ENCODE results near the gene STK32B. TPM values are rescaled to one million over a fixed set of nuclear protein-coding genes. Genes with fewer than 3 reads are reported as not detected.

Gene STK32B
- total and polyA plus RNA-seq, 9 of the 15 experiments (the other 6 are each of a cell fraction or from before 2014, with no cell fraction given): 0.03 to 0.20 (median 0.07) TPM; not detected in 2

DNA sequence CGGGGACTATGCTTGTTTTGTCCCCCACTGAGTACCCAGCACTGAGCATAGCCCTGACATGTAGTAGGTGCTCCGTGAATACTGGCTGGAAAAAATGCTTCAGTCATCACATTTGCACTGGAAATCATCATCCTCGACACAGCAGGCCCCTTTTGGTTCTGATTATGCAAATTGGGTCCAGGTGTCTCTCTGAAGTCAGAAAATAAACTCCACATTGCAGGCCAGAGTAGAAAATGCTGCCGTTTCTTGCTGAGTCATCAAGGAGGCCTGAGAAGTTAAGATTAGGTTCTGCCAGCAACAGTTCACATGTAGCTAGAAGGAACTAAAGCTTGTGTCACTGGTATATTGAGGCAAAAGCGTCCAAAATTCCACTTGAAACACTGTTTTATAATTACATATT is 15.0 kb upstream of the STK32B start (continued):
- TF ChIP-seq, protein P1, sequence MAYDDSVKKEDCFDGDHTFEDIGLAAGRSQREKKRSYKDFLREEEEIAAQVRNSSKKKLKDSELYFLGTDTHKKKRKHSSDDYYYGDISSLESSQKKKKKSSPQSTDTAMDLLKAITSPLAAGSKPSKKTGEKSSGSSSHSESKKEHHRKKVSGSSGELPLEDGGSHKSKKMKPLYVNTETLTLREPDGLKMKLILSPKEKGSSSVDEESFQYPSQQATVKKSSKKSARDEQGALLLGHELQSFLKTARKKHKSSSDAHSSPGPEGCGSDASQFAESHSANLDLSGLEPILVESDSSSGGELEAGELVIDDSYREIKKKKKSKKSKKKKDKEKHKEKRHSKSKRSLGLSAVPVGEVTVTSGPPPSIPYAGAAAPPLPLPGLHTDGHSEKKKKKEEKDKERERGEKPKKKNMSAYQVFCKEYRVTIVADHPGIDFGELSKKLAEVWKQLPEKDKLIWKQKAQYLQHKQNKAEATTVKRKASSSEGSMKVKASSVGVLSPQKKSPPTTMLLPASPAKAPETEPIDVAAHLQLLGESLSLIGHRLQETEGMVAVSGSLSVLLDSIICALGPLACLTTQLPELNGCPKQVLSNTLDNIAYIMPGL (CRISPR knock-in tag; IDR thresholded peaks at IDR 0.05): no peak
- TF ChIP-seq NUFIP1 (IDR thresholded peaks at IDR 0.05; ENCODE audit: partially characterized antibody) (no peak), CHD4 (IDR thresholded peaks at IDR 0.05; ENCODE audit: insufficient read depth, insufficient replicate concordance, low read depth, low read length, poor library complexity, severe bottlenecking) (no peak), PCBP1 (IDR thresholded peaks at IDR 0.05; ENCODE audit: low read depth, low read length, poor library complexity, severe bottlenecking) (no peak), TEAD2 (tag; IDR thresholded peaks at IDR 0.05) (no peak), ZNF146 (CRISPR knock-in tag; IDR thresholded peaks at IDR 0.05; ENCODE audit: unreplicated experiment) (no peak), ZC3H4 (CRISPR knock-in tag; IDR thresholded peaks at IDR 0.05; ENCODE audit: borderline replicate concordance) (no peak), SRSF9 (IDR thresholded peaks at IDR 0.05; ENCODE audit: borderline replicate concordance, low read depth, low read length) (no peak), POLR3G (IDR thresholded peaks at IDR 0.05; ENCODE audit: extremely low read depth, insufficient read length, insufficient replicate concordance) (no peak), ZBTB7A (IDR thresholded peaks at IDR 0.05; ENCODE audit: borderline replicate concordance, control insufficient read depth, low read depth, low read length) (no peak), NFIC (IDR thresholded peaks at IDR 0.05) (peak; percentile 80), SLC30A9 (CRISPR knock-in tag; IDR thresholded peaks at IDR 0.05) (no peak)
- TF ChIP-seq, protein P2, sequence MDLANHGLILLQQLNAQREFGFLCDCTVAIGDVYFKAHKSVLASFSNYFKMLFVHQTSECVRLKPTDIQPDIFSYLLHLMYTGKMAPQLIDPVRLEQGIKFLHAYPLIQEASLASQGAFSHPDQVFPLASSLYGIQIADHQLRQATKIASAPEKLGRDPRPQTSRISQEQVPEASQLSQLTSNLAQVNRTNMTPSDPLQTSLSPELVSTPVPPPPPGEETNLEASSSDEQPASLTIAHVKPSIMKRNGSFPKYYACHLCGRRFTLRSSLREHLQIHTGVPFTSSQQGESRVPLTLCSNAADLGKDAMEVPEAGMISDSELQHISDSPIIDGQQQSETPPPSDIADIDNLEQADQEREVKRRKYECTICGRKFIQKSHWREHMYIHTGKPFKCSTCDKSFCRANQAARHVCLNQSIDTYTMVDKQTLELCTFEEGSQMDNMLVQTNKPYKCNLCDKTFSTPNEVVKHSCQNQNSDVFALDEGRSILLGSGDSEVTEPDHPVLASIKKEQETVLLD (IDR thresholded peaks at IDR 0.05): no peak
- TF ChIP-seq, protein P3, sequence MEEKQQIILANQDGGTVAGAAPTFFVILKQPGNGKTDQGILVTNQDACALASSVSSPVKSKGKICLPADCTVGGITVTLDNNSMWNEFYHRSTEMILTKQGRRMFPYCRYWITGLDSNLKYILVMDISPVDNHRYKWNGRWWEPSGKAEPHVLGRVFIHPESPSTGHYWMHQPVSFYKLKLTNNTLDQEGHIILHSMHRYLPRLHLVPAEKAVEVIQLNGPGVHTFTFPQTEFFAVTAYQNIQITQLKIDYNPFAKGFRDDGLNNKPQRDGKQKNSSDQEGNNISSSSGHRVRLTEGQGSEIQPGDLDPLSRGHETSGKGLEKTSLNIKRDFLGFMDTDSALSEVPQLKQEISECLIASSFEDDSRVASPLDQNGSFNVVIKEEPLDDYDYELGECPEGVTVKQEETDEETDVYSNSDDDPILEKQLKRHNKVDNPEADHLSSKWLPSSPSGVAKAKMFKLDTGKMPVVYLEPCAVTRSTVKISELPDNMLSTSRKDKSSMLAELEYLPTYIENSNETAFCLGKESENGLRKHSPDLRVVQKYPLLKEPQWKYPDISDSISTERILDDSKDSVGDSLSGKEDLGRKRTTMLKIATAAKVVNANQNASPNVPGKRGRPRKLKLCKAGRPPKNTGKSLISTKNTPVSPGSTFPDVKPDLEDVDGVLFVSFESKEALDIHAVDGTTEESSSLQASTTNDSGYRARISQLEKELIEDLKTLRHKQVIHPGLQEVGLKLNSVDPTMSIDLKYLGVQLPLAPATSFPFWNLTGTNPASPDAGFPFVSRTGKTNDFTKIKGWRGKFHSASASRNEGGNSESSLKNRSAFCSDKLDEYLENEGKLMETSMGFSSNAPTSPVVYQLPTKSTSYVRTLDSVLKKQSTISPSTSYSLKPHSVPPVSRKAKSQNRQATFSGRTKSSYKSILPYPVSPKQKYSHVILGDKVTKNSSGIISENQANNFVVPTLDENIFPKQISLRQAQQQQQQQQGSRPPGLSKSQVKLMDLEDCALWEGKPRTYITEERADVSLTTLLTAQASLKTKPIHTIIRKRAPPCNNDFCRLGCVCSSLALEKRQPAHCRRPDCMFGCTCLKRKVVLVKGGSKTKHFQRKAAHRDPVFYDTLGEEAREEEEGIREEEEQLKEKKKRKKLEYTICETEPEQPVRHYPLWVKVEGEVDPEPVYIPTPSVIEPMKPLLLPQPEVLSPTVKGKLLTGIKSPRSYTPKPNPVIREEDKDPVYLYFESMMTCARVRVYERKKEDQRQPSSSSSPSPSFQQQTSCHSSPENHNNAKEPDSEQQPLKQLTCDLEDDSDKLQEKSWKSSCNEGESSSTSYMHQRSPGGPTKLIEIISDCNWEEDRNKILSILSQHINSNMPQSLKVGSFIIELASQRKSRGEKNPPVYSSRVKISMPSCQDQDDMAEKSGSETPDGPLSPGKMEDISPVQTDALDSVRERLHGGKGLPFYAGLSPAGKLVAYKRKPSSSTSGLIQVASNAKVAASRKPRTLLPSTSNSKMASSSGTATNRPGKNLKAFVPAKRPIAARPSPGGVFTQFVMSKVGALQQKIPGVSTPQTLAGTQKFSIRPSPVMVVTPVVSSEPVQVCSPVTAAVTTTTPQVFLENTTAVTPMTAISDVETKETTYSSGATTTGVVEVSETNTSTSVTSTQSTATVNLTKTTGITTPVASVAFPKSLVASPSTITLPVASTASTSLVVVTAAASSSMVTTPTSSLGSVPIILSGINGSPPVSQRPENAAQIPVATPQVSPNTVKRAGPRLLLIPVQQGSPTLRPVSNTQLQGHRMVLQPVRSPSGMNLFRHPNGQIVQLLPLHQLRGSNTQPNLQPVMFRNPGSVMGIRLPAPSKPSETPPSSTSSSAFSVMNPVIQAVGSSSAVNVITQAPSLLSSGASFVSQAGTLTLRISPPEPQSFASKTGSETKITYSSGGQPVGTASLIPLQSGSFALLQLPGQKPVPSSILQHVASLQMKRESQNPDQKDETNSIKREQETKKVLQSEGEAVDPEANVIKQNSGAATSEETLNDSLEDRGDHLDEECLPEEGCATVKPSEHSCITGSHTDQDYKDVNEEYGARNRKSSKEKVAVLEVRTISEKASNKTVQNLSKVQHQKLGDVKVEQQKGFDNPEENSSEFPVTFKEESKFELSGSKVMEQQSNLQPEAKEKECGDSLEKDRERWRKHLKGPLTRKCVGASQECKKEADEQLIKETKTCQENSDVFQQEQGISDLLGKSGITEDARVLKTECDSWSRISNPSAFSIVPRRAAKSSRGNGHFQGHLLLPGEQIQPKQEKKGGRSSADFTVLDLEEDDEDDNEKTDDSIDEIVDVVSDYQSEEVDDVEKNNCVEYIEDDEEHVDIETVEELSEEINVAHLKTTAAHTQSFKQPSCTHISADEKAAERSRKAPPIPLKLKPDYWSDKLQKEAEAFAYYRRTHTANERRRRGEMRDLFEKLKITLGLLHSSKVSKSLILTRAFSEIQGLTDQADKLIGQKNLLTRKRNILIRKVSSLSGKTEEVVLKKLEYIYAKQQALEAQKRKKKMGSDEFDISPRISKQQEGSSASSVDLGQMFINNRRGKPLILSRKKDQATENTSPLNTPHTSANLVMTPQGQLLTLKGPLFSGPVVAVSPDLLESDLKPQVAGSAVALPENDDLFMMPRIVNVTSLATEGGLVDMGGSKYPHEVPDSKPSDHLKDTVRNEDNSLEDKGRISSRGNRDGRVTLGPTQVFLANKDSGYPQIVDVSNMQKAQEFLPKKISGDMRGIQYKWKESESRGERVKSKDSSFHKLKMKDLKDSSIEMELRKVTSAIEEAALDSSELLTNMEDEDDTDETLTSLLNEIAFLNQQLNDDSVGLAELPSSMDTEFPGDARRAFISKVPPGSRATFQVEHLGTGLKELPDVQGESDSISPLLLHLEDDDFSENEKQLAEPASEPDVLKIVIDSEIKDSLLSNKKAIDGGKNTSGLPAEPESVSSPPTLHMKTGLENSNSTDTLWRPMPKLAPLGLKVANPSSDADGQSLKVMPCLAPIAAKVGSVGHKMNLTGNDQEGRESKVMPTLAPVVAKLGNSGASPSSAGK (IDR thresholded peaks at IDR 0.05): peak; percentile 43; the same call in 1 of the 2 replicates
